ENCODE data around the gene CCDC85C. TPM values are rescaled to one million over a fixed set of nuclear protein-coding genes. Genes with fewer than 3 reads are reported as not detected.

The CCDC85C gene
- total and polyA plus RNA-seq, 4 experiments from 2014 or later = 0.36 to 14.4 (median 7.9) TPM

- H3K4me3 Mint-ChIP-seq = no peak overlapping the region
- intact Hi-C loops (cut with micrococcal nuclease) = no loop called here
- Histone ChIP-seq H3K4me3 (ENCODE audit: low read length in 2 of 2) (no peak overlapping the region), H3K27me3 (ENCODE audit: insufficient read depth, low read length) (no peaks in the 10 kb centered on the region), H3K27ac (ENCODE audit: low read depth, low read length) (no peak overlapping the region), H3K36me3 (ENCODE audit: insufficient read depth, low read length) (peaks cover 78% of the 10 kb centered on the region), H3K9me3 (ENCODE audit: control insufficient read depth in 1 of 2, low read length in 2 of 2) (no peaks in the 10 kb centered on the region), H3K4me1 (ENCODE audit: insufficient read depth, low read length) (no peaks in the 10 kb centered on the region)
- ChIA-PET CTCF (ENCODE audit: partially characterized antibody) (no interaction called here), POLR2A (ENCODE audit: partially characterized antibody) (no interaction called here)
- DNase-seq = no peak
- no peaks in the 10 kb centered on the region for H3K27me3 Mint-ChIP-seq
- peak overlapping the region in 3 of 7 donors; percentile 7 to 63 (median 25) for H3K27ac Mint-ChIP-seq
- no peaks in the 10 kb centered on the region for H3K4me1 Mint-ChIP-seq
- peaks cover 65 to 86% of the 10 kb centered on the region in 2 donors for H3K36me3 Mint-ChIP-seq
- H3K9me3 Mint-ChIP-seq = peaks cover 0 to 2% (median 0%) of the 10 kb centered on the region in 8 donors
Observed at GRCh38 chr14:99506276-99506675, 97.7 kb downstream of the CCDC85C start.

GRCh38 chr14:99505089-99505488 is 98.9 kb downstream of the CCDC85C start:
- H3K27me3 Mint-ChIP-seq = no peaks in the 10 kb centered on the region
- Histone ChIP-seq H3K4me3 (ENCODE audit: low read length in 2 of 2) (no peak overlapping the region), H3K27ac (ENCODE audit: low read depth, low read length) (no peak overlapping the region), H3K9me3 (ENCODE audit: control insufficient read depth in 1 of 2, low read length in 2 of 2) (no peaks in the 10 kb centered on the region), H3K4me1 (ENCODE audit: insufficient read depth, low read length) (no peaks in the 10 kb centered on the region), H3K27me3 (ENCODE audit: insufficient read depth, low read length) (no peaks in the 10 kb centered on the region), H3K36me3 (ENCODE audit: insufficient read depth, low read length) (peaks cover 90% of the 10 kb centered on the region)
- CTCF ChIA-PET (ENCODE audit: partially characterized antibody) = interaction anchor here (1.0 to 1.4 kb wide), 2 partner anchors 10 to 183 kb away, joined by 4 read pairs; no protein-coding TSS in a partner anchor
- peak overlapping the region in 1 of 8 donors; percentile 18 for H3K4me3 Mint-ChIP-seq
- H3K27ac Mint-ChIP-seq = peak overlapping the region in 5 of 7 donors; percentile 29 to 90 (median 55)
- H3K4me1 Mint-ChIP-seq = no peaks in the 10 kb centered on the region
- DNase-seq = no peak
- peaks cover 0 to 2% (median 0%) of the 10 kb centered on the region in 8 donors for H3K9me3 Mint-ChIP-seq
- POLR2A ChIA-PET (ENCODE audit: partially characterized antibody) = interaction anchor here (1.1 kb wide), 1 partner anchor 24 kb away, joined by 3 read pairs; the partner anchor contains the start of genes CCNK and SETD3
- H3K36me3 Mint-ChIP-seq = peaks cover 75 to 90% of the 10 kb centered on the region in 2 donors
- intact Hi-C loops (cut with micrococcal nuclease) = no loop called here

DNA sequence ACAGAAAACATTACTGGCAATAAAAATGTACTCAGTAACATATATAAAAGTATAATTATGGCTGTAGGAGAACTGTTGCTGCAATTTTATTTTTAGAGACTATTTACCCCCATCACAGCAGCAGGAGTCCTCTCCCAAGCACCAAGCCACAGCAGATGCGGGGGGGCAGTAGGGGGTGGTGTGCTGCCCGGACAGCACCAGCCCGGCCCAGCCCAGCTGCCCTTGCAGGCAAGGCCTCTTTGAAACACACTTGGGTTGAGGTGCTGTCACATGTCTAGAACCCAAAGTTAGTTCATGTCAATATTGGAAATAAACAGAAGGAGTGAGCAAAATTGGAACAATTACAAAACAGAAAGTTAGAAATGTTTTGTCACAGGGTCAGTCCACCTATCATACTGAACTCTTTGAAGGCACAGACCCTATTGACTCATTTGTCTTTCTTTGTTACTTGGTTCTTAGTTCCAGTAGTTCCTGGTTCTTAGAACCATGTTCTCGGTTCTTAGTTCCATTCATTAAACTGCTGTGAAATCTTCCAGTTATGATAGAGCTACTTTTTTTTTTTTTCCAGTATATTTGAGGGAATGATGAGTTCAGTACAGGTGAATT is 100.1 kb downstream of the CCDC85C start:
- Mint-ChIP-seq H3K4me3 (no peak overlapping the region), H3K4me1 (no peaks in the 10 kb centered on the region), H3K27me3 (no peaks in the 10 kb centered on the region), H3K27ac (peak overlapping the region in 2 of 7 donors; percentile 53 to 72), H3K36me3 (peaks cover 75 to 90% of the 10 kb centered on the region in 2 donors), H3K9me3 (peaks cover 0 to 2% (median 0%) of the 10 kb centered on the region in 8 donors)
- DNase-seq = no peak
- POLR2A ChIA-PET (ENCODE audit: partially characterized antibody) = no interaction called here
- H3K27me3 ChIP-seq (ENCODE audit: insufficient read depth, low read length) = no peaks in the 10 kb centered on the region
- no peaks in the 10 kb centered on the region for H3K9me3 ChIP-seq (ENCODE audit: control insufficient read depth in 1 of 2, low read length in 2 of 2)
- H3K4me3 ChIP-seq (ENCODE audit: low read length in 2 of 2) = no peak overlapping the region
- no peak overlapping the region for H3K27ac ChIP-seq (ENCODE audit: low read depth, low read length)
- CTCF ChIA-PET (ENCODE audit: partially characterized antibody) = interaction anchor here (1.0 kb wide), 1 partner anchor 44 kb away, joined by 3 read pairs; no protein-coding TSS in a partner anchor
- intact Hi-C loops (cut with micrococcal nuclease) = no loop called here
- H3K36me3 ChIP-seq (ENCODE audit: insufficient read depth, low read length) = peaks cover 96% of the 10 kb centered on the region
- H3K4me1 ChIP-seq (ENCODE audit: insufficient read depth, low read length) = no peaks in the 10 kb centered on the region

DNA sequence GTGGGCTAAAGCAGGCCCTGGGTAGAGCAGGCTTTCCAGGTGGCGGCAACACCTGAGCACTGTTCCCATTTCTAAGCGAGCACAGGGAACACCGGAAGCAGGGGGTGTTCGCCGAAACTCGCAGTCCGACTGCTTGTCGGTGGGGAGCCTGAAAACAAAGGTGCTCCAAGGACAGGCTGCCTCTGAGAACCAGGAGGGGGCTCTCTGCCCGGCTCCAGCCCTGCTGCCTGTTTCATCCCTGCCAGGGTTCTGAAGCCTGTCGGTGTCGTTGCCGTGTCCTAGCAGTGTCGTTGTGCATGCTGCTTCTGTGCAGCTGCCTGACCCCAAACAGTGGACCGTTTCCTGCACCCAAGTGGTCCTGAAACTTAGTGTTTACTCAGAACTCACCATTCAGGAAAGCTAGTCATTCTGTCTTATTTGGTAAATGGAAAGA is 101.0 kb downstream of the CCDC85C start:
- peak overlapping the region in 2 of 7 donors; percentile 44 to 81 for H3K27ac Mint-ChIP-seq

GRCh38 chr14:99497894-99498293 is 106.1 kb downstream of the CCDC85C start:
- H3K9me3 Mint-ChIP-seq = peaks cover 0 to 2% (median 0%) of the 10 kb centered on the region in 8 donors
- POLR2A ChIA-PET (ENCODE audit: partially characterized antibody) = no interaction called here

More for the DNA sequence above, 101.0 kb downstream of the CCDC85C start:
- Histone ChIP-seq H3K27me3 (ENCODE audit: insufficient read depth, low read length) (no peaks in the 10 kb centered on the region), H3K36me3 (ENCODE audit: insufficient read depth, low read length) (peaks cover 92% of the 10 kb centered on the region), H3K27ac (ENCODE audit: low read depth, low read length) (no peak overlapping the region), H3K4me3 (ENCODE audit: low read length in 2 of 2) (no peak overlapping the region), H3K4me1 (ENCODE audit: insufficient read depth, low read length) (no peaks in the 10 kb centered on the region), H3K9me3 (ENCODE audit: control insufficient read depth in 1 of 2, low read length in 2 of 2) (no peaks in the 10 kb centered on the region)
- peaks cover 74 to 89% of the 10 kb centered on the region in 2 donors for H3K36me3 Mint-ChIP-seq
- H3K27me3 Mint-ChIP-seq = no peaks in the 10 kb centered on the region
- H3K9me3 Mint-ChIP-seq = peaks cover 0 to 2% (median 0%) of the 10 kb centered on the region in 8 donors
- ChIA-PET POLR2A (ENCODE audit: partially characterized antibody) (no interaction called here), CTCF (ENCODE audit: partially characterized antibody) (no interaction called here)
- H3K4me3 Mint-ChIP-seq = no peak overlapping the region
- intact Hi-C loops (cut with micrococcal nuclease) = no loop called here
- no peaks in the 10 kb centered on the region for H3K4me1 Mint-ChIP-seq
- no peak for DNase-seq

DNA sequence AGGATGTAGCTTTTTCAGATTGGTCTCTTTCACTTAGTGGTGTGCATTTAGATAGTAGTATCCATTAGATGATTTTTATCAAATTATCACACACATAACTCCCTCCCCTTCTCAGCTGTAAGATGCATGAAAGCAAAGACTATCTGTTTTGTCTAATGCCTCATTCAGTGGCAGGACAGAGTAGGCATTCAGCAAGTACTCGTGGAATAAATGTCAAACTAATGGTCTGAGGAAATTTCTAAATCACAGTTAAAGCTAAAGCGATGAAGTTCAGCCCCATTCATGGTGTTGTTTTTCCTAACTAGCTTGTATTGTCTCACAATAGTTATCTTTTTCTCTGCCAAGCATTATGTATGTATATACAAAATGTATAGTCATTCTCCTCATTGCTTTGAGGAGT is 106.7 kb downstream of the CCDC85C start:
- intact Hi-C loops (cut with micrococcal nuclease) = no loop called here
- H3K27me3 ChIP-seq (ENCODE audit: insufficient read depth, low read length) = no peaks in the 10 kb centered on the region
- H3K27ac Mint-ChIP-seq = peak overlapping the region in 1 of 7 donors; percentile 15
- DNase-seq = no peak
- CTCF ChIA-PET (ENCODE audit: partially characterized antibody) = no interaction called here
- H3K36me3 Mint-ChIP-seq = peaks cover 63 to 84% of the 10 kb centered on the region in 2 donors
- no peak overlapping the region for H3K27ac ChIP-seq (ENCODE audit: low read depth, low read length)
- no peak overlapping the region for H3K4me3 Mint-ChIP-seq
- POLR2A ChIA-PET (ENCODE audit: partially characterized antibody) = no interaction called here
- no peaks in the 10 kb centered on the region for H3K27me3 Mint-ChIP-seq
- peaks cover 6 to 12% (median 8%) of the 10 kb centered on the region in 4 donors for H3K4me1 Mint-ChIP-seq
- peaks cover 86% of the 10 kb centered on the region for H3K36me3 ChIP-seq (ENCODE audit: insufficient read depth, low read length)
- H3K9me3 Mint-ChIP-seq = peaks cover 0 to 2% (median 0%) of the 10 kb centered on the region in 8 donors
- H3K9me3 ChIP-seq (ENCODE audit: control insufficient read depth in 1 of 2, low read length in 2 of 2) = no peaks in the 10 kb centered on the region
- no peak overlapping the region for H3K4me3 ChIP-seq (ENCODE audit: low read length in 2 of 2)
- no peaks in the 10 kb centered on the region for H3K4me1 ChIP-seq (ENCODE audit: insufficient read depth, low read length)

More at GRCh38 chr14:99497894-99498293, 106.1 kb downstream of the CCDC85C start:
- no peak overlapping the region for H3K4me3 Mint-ChIP-seq
- DNase-seq = no peak
- H3K27ac ChIP-seq (ENCODE audit: low read depth, low read length) = no peak overlapping the region
- no peaks in the 10 kb centered on the region for H3K9me3 ChIP-seq (ENCODE audit: control insufficient read depth in 1 of 2, low read length in 2 of 2)
- CTCF ChIA-PET (ENCODE audit: partially characterized antibody) = no interaction called here
- H3K4me1 Mint-ChIP-seq = peaks cover 6 to 9% (median 7%) of the 10 kb centered on the region in 4 donors
- no peak overlapping the region for H3K4me3 ChIP-seq (ENCODE audit: low read length in 2 of 2)
- H3K36me3 Mint-ChIP-seq = peaks cover 65 to 82% of the 10 kb centered on the region in 2 donors
- no peaks in the 10 kb centered on the region for H3K4me1 ChIP-seq (ENCODE audit: insufficient read depth, low read length)
- H3K27ac Mint-ChIP-seq = peak overlapping the region in 3 of 7 donors; percentile 23 to 72 (median 48)
- intact Hi-C loops (cut with micrococcal nuclease) = no loop called here
- H3K36me3 ChIP-seq (ENCODE audit: insufficient read depth, low read length) = peaks cover 87% of the 10 kb centered on the region
- no peaks in the 10 kb centered on the region for H3K27me3 Mint-ChIP-seq
- H3K27me3 ChIP-seq (ENCODE audit: insufficient read depth, low read length) = no peaks in the 10 kb centered on the region

DNA sequence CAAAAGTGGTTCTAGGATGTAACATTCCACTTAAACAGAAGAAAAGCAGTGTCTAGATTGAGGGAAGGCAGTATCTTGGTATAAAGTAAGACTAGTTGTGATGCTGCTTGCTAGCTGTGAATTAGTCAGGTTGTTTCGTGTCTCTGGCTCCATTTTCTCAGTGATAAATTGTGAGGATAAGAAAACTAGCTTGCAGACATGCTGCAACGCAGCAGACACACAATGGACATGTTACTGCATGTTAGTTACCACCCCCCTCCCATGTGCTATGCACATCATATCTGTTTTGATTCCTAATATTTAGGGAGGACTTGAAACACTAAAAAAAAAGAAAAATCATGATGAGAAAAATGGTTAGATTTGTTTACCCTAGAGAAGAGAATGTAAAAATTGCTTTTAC is 119.9 kb downstream of the CCDC85C start:
- no peaks in the 10 kb centered on the region for H3K27me3 Mint-ChIP-seq
- POLR2A ChIA-PET (ENCODE audit: partially characterized antibody) = no interaction called here
- no peak overlapping the region for H3K4me3 ChIP-seq (ENCODE audit: low read length in 2 of 2)
- H3K4me1 Mint-ChIP-seq = peaks cover 44 to 84% (median 64%) of the 10 kb centered on the region in 4 donors
- no peaks in the 10 kb centered on the region for H3K36me3 ChIP-seq (ENCODE audit: insufficient read depth, low read length)
- peak overlapping the region in 3 of 7 donors; percentile 13 to 98 (median 20) for H3K27ac Mint-ChIP-seq
- intact Hi-C loops (cut with micrococcal nuclease) = loop anchor here (5.0 to 10.0 kb wide), 2 partner anchors 583 to 751 kb away; partner anchors contain the start of genes EVL and YY1
- H3K9me3 ChIP-seq (ENCODE audit: control insufficient read depth in 1 of 2, low read length in 2 of 2) = no peaks in the 10 kb centered on the region
- DNase-seq = no peak
- peaks cover 0 to 1% (median 0%) of the 10 kb centered on the region in 8 donors for H3K9me3 Mint-ChIP-seq
- H3K36me3 Mint-ChIP-seq = peaks cover 0 to 13% of the 10 kb centered on the region in 2 donors
- H3K4me3 Mint-ChIP-seq = peak overlapping the region in 2 of 8 donors; percentile 0 to 40
- no peak overlapping the region for H3K27ac ChIP-seq (ENCODE audit: low read depth, low read length)
- CTCF ChIA-PET (ENCODE audit: partially characterized antibody) = no interaction called here
- H3K27me3 ChIP-seq (ENCODE audit: insufficient read depth, low read length) = no peaks in the 10 kb centered on the region
- peaks cover 73% of the 10 kb centered on the region for H3K4me1 ChIP-seq (ENCODE audit: insufficient read depth, low read length)
